Measurements from ENCODE around the gene NRXN2. TPM values are rescaled to one million over a fixed set of nuclear protein-coding genes. Genes with fewer than 3 reads are reported as not detected.
"Not testable (repeated sequence)": the region's sequence is repeated elsewhere in the genome, so short reads cannot be mapped to it uniquely, and the experiment has no call there.

NRXN2 gene
- total RNA-seq, 2 donors from 2014 or later = 0.74 to 1.3 TPM

- H3K4me1 Mint-ChIP-seq (ENCODE audit: low read depth in 2 of 2) = no peaks in the 10 kb centered on the region
- no peak overlapping the region for H3K27ac Mint-ChIP-seq
Measured at GRCh38 chr11:64599698-64600211, 123.2 kb downstream of the NRXN2 start.

GRCh38 chr11:64598797-64599697, 124.0 kb downstream of the NRXN2 start:
- ATAC-seq = no peak
- Mint-ChIP-seq H3K27ac (no peak overlapping the region), H3K27me3 (no peaks in the 10 kb centered on the region), H3K36me3 (no peaks in the 10 kb centered on the region), H3K9me3 (no peaks in the 10 kb centered on the region), H3K4me1 (ENCODE audit: low read depth in 2 of 2) (no peaks in the 10 kb centered on the region), H3K4me3 (no peak overlapping the region)
- DNase-seq (ENCODE audit: low spot score) = peak; percentile 57

More at GRCh38 chr11:64599698-64600211, 123.2 kb downstream of the NRXN2 start:
- Mint-ChIP-seq H3K9me3 (no peaks in the 10 kb centered on the region), H3K4me3 (no peak overlapping the region), H3K27me3 (peaks cover 0 to 4% of the 10 kb centered on the region in 2 donors), H3K36me3 (no peaks in the 10 kb centered on the region)
- DNase-seq (ENCODE audit: low spot score) (no peak), ATAC-seq (no peak)

GRCh38 chr11:64598106-64598796, 124.7 kb downstream of the NRXN2 start:
- ATAC-seq = peak in 1 of 2 donors; percentile 28
- Mint-ChIP-seq H3K4me3 (no peak overlapping the region), H3K27me3 (no peaks in the 10 kb centered on the region), H3K9me3 (no peaks in the 10 kb centered on the region), H3K4me1 (ENCODE audit: low read depth in 2 of 2) (no peaks in the 10 kb centered on the region), H3K36me3 (no peaks in the 10 kb centered on the region), H3K27ac (no peak overlapping the region)
- DNase-seq (ENCODE audit: low spot score) = peak; percentile 20

- Mint-ChIP-seq H3K4me1 (ENCODE audit: low read depth in 2 of 2) (no peaks in the 10 kb centered on the region), H3K4me3 (no peak overlapping the region), H3K27me3 (no peaks in the 10 kb centered on the region), H3K9me3 (no peaks in the 10 kb centered on the region), H3K27ac (no peak overlapping the region), H3K36me3 (no peaks in the 10 kb centered on the region)
- ATAC-seq (no peak), DNase-seq (ENCODE audit: low spot score) (peak; percentile 58)
Measured at GRCh38 chr11:64597671-64598101, 125.3 kb downstream of the NRXN2 start.

GRCh38 chr11:64595922-64596321, 127.1 kb downstream of the NRXN2 start:
- H3K27ac Mint-ChIP-seq; H3K36me3 Mint-ChIP-seq; H3K4me1 Mint-ChIP-seq (ENCODE audit: low read depth in 2 of 2); H3K4me3 Mint-ChIP-seq; ATAC-seq; DNase-seq (ENCODE audit: low spot score); H3K27me3 Mint-ChIP-seq; H3K9me3 Mint-ChIP-seq: not testable (repeated sequence)

GRCh38 chr11:64594159-64594939, 128.6 kb downstream of the NRXN2 start:
- no peak overlapping the region for H3K4me3 Mint-ChIP-seq
- no peaks in the 10 kb centered on the region for H3K9me3 Mint-ChIP-seq
- DNase-seq (ENCODE audit: low spot score) (no peak), ATAC-seq (no peak)
- H3K4me1 Mint-ChIP-seq (ENCODE audit: low read depth in 2 of 2) = no peaks in the 10 kb centered on the region
- no peak overlapping the region for H3K27ac Mint-ChIP-seq
- H3K27me3 Mint-ChIP-seq = peaks cover 2% of the 10 kb centered on the region in 2 donors
- H3K36me3 Mint-ChIP-seq = no peaks in the 10 kb centered on the region

GRCh38 chr11:64593156-64594105, 129.6 kb downstream of the NRXN2 start:
- H3K27ac Mint-ChIP-seq = no peak overlapping the region
- H3K27me3 Mint-ChIP-seq = peaks cover 6 to 8% of the 10 kb centered on the region in 2 donors
- DNase-seq (ENCODE audit: low spot score) (no peak), ATAC-seq (peak in 1 of 2 donors; percentile 18)
- H3K36me3 Mint-ChIP-seq = peaks cover under 1% of the 10 kb centered on the region
- H3K9me3 Mint-ChIP-seq = peaks cover 2% of the 10 kb centered on the region
- H3K4me3 Mint-ChIP-seq = no peak overlapping the region
- H3K4me1 Mint-ChIP-seq (ENCODE audit: low read depth in 2 of 2) = no peaks in the 10 kb centered on the region

GRCh38 chr11:64592656-64593055, 130.3 kb downstream of the NRXN2 start:
- Mint-ChIP-seq H3K27ac (no peak overlapping the region), H3K4me3 (no peak overlapping the region)

GRCh38 chr11:64592234-64592615, 130.8 kb downstream of the NRXN2 start:
- Mint-ChIP-seq H3K27ac (no peak overlapping the region), H3K9me3 (peaks cover 10% of the 10 kb centered on the region), H3K27me3 (peaks cover 14 to 19% of the 10 kb centered on the region in 2 donors), H3K4me1 (ENCODE audit: low read depth in 2 of 2) (no peaks in the 10 kb centered on the region), H3K36me3 (peaks cover 8% of the 10 kb centered on the region), H3K4me3 (no peak overlapping the region)
- no peak for DNase-seq (ENCODE audit: low spot score)
- no peak for ATAC-seq

More at GRCh38 chr11:64592656-64593055, 130.3 kb downstream of the NRXN2 start:
- Mint-ChIP-seq H3K9me3 (peaks cover 10% of the 10 kb centered on the region), H3K27me3 (peaks cover 14 to 16% of the 10 kb centered on the region in 2 donors), H3K4me1 (ENCODE audit: low read depth in 2 of 2) (no peaks in the 10 kb centered on the region), H3K36me3 (peaks cover 8% of the 10 kb centered on the region)
- DNase-seq (ENCODE audit: low spot score) = no peak
- ATAC-seq = no peak

GRCh38 chr11:64591257-64592233, 131.5 kb downstream of the NRXN2 start:
- DNase-seq (ENCODE audit: low spot score) (no peak), ATAC-seq (peak in 1 of 2 donors; percentile 25)
- peaks cover 10% of the 10 kb centered on the region for H3K9me3 Mint-ChIP-seq
- no peak overlapping the region for H3K27ac Mint-ChIP-seq
- no peak overlapping the region for H3K4me3 Mint-ChIP-seq
- H3K36me3 Mint-ChIP-seq = peaks cover 8% of the 10 kb centered on the region
- no peaks in the 10 kb centered on the region for H3K4me1 Mint-ChIP-seq (ENCODE audit: low read depth in 2 of 2)
- H3K27me3 Mint-ChIP-seq = peaks cover 17 to 19% of the 10 kb centered on the region in 2 donors

- peaks cover 19 to 24% of the 10 kb centered on the region in 2 donors for H3K27me3 Mint-ChIP-seq
- H3K4me3 Mint-ChIP-seq = no peak within 1 kb of the TSS
- peaks cover 10% of the 10 kb centered on the region for H3K9me3 Mint-ChIP-seq
- ATAC-seq (no peak), DNase-seq (ENCODE audit: low spot score) (no peak)
- H3K36me3 Mint-ChIP-seq = peaks cover 8% of the 10 kb centered on the region
- H3K4me1 Mint-ChIP-seq (ENCODE audit: low read depth in 2 of 2) = no peaks in the 10 kb centered on the region
- H3K27ac Mint-ChIP-seq = no peak within 1 kb of the TSS
Measured at GRCh38 chr11:64590763-64591221, 132.2 kb downstream of the NRXN2 start, which contains the start of gene SLC22A12. Gene SLC22A12 (plus strand): TSS chr11:64591220. CDS start chr11:64591557, 337 bp downstream.
